ENCODE measurements around the gene VPS26C. TPM values are rescaled to one million over a fixed set of nuclear protein-coding genes. Genes with fewer than 3 reads are reported as not detected.

VPS26C gene
- total RNA-seq, 1 experiment from 2014 or later, result 58.0 TPM

GRCh38 chr21:37273911-37274690, 7.0 kb upstream of the VPS26C start:
- no peak overlapping the region for H2BK15ac ChIP-seq (ENCODE audit: low read depth, low read length)
- H2BK5ac ChIP-seq (ENCODE audit: insufficient read length, low read length), result no peak overlapping the region
- no peak overlapping the region for H3K18ac ChIP-seq (ENCODE audit: insufficient read length, low read depth, low read length)
- TF ChIP-seq CTCF (conservative IDR thresholded peaks at IDR 0.05), result no peak
- Mint-ChIP-seq H3K36me3 (ENCODE audit: insufficient read depth in 1 of 3, low read depth in 3 of 3) (peaks cover 0 to 2% (median 0%) of the 10 kb centered on the region in 3 experiments; a peak in 1 of 7 replicates), H3K4me3 (peak overlapping the region in 1 of 2 experiments; percentile 60; a peak in 3 of 5 replicates), H3K9me3 (no peaks in the 10 kb centered on the region; a peak in 1 of 5 replicates), H3K27me3 (ENCODE audit: low read depth) (no peaks in the 10 kb centered on the region), H3K27ac (peak overlapping the region in 1 of 3 experiments; percentile 75; a peak in 2 of 7 replicates), H3K4me1 (peaks cover 7 to 13% of the 10 kb centered on the region in 2 experiments)
- no peaks in the 10 kb centered on the region for H3K4me1 ChIP-seq (ENCODE audit: insufficient read depth, low read length)
- no peak overlapping the region for H3T11ph ChIP-seq (ENCODE audit: low read length)
- no peaks in the 10 kb centered on the region for H3K23me2 ChIP-seq (ENCODE audit: insufficient read length, low read depth, low read length, poor library complexity, severe bottlenecking)
- no peak for DNase-seq
- H4K91ac ChIP-seq (ENCODE audit: insufficient read length, low read depth, low read length), result no peak overlapping the region
- H2AFZ ChIP-seq (ENCODE audit: low read length), result peak overlapping the region; percentile 69
- no peak overlapping the region for H2BK12ac ChIP-seq (ENCODE audit: insufficient read length, low read depth, low read length)
- H3K4ac ChIP-seq (ENCODE audit: low read depth, low read length), result no peak overlapping the region
- no peaks in the 10 kb centered on the region for H3K9me3 ChIP-seq (ENCODE audit: control insufficient read depth, low read depth, low read length)
- WGBS (ENCODE audit: extremely low coverage, insufficient read length, low lambda C conversion rate), result no CpG with 5 or more reads among the region's 9 CpGs
- no peak overlapping the region for H3K9ac ChIP-seq (ENCODE audit: extremely low read depth, insufficient read length, low read length)
- no peak overlapping the region for H2AK5ac ChIP-seq (ENCODE audit: insufficient read length, low read length)
- H3K56ac ChIP-seq (ENCODE audit: insufficient read length, low read depth, low read length), result no peak overlapping the region
- H3K79me2 ChIP-seq (ENCODE audit: insufficient read depth, low read length), result peaks cover 2% of the 10 kb centered on the region; the same call in 1 of the 2 replicates
- H3K79me1 ChIP-seq (ENCODE audit: insufficient read depth, low read depth, low read length, poor library complexity, severe bottlenecking), result no peaks in the 10 kb centered on the region
- no peak overlapping the region for H2BK120ac ChIP-seq (ENCODE audit: low read depth, low read length, poor library complexity, severe bottlenecking)
- H3K14ac ChIP-seq (ENCODE audit: insufficient read depth, low read length), result no peak overlapping the region
- no peaks in the 10 kb centered on the region for H4K20me1 ChIP-seq (ENCODE audit: control insufficient read depth, insufficient read depth, insufficient read length)
- H3K27ac ChIP-seq (ENCODE audit: insufficient read length, low read depth, low read length), result no peak overlapping the region
- peak overlapping the region; percentile 25 for H3K4me2 ChIP-seq (ENCODE audit: insufficient read depth, insufficient read length, low read length)
- H4K8ac ChIP-seq (replicated peaks; ENCODE audit: insufficient read length, low read depth, low read length), result no peak overlapping the region
- no peak overlapping the region for H3K23ac ChIP-seq (ENCODE audit: insufficient read length, low read depth, low read length)
- H3K27me3 ChIP-seq (ENCODE audit: insufficient read depth, low read length), result no peaks in the 10 kb centered on the region
- no peak overlapping the region for H2BK20ac ChIP-seq (ENCODE audit: low read depth, low read length, poor library complexity, severe bottlenecking)
- H4K5ac ChIP-seq (ENCODE audit: insufficient read length, low read depth, low read length), result no peak overlapping the region

All from H9 (cell line).